GM12873 (cell line): ENCODE measurements around the gene PLXNA1.

Experiments
- CTCF ChIP-seq: IDR thresholded peaks from 2 replicates; pipeline ENCODE4 v1.5.1; 2012; ENCODE audit warnings: low read depth, mild to moderate bottlenecking, moderate library complexity, low read length, control low read depth; ENCODE audit not compliant: insufficient read depth; ENCODE audit errors: missing control alignments

Gene PLXNA1

GRCh38 chr3:127017781-127018180 is 34.9 kb downstream of the PLXNA1 start:
- no peak for TF ChIP-seq CTCF

GRCh38 chr3:127018306-127018828 is 35.5 kb downstream of the PLXNA1 start:
- TF ChIP-seq CTCF = no peak

- no peak for TF ChIP-seq CTCF
Observed at GRCh38 chr3:127019449-127019848, 36.5 kb downstream of the PLXNA1 start.

GRCh38 chr3:127020543-127020942 is 37.6 kb downstream of the PLXNA1 start:
- no peak for TF ChIP-seq CTCF

GRCh38 chr3:127022849-127023248 is 39.9 kb downstream of the PLXNA1 start:
- TF ChIP-seq CTCF = no peak

- no peak for TF ChIP-seq CTCF
Observed at GRCh38 chr3:127025456-127025855, 42.5 kb downstream of the PLXNA1 start.

- TF ChIP-seq CTCF = no peak
Observed at GRCh38 chr3:127026036-127026435, 43.1 kb downstream of the PLXNA1 start.
